CMK (cell line): ENCODE data around the gene ANKRD34A.
"Not testable (repeated sequence)": the region's sequence is repeated elsewhere in the genome, so short reads cannot be mapped to it uniquely, and the experiment has no call there.

Experiments used
- DNase-seq: peaks from one replicate; pipeline ENCODE4 v3.0.0-alpha.2; 2010; ENCODE audit warnings: low read depth

The ANKRD34A gene

DNA sequence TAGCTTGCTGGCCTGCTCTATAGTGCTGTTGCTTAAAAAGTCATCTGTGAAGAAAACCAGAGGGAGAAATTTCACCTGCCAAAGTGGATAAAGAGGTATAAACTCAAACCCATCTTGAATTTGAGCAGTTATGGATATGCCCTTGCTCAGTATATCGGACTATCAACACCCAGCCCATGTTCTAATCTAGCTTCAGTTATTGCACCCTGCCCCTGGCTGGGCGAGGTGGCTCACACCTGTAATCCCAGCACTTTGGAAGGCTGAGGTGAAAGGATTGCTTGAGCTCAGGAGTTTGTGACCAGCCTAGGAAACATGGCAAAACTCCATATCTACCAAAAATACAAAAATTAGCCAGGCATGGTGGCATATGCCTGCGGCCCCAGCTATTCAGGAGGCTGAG lies 19.8 kb downstream of the ANKRD34A start:
- no peak for DNase-seq

- no peak for DNase-seq
Measured at GRCh38 chr1:145942871-145943270, 21.5 kb downstream of the ANKRD34A start.

GRCh38 chr1:145942405-145942804 lies 22.0 kb downstream of the ANKRD34A start:
- DNase-seq = no peak

DNA sequence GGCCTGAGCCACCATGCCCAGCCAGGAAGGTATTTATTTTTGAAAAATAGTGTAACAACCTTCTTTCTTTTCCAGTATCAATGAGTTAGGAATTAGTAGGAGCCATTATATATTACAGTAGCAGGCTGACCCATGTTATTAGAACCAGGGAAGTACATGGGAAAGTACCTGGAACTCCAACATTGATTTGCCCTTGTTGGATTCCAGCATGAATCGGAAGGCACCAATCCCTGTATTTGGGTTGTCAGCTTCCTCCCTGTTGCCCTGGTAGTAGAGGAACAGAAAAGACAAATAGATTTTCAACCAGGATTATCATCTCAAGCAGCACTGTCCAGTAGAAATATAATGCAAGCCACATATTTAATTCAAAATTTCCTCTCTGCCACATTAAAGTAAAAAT lies 26.9 kb downstream of the ANKRD34A start:
- DNase-seq = no peak

DNA sequence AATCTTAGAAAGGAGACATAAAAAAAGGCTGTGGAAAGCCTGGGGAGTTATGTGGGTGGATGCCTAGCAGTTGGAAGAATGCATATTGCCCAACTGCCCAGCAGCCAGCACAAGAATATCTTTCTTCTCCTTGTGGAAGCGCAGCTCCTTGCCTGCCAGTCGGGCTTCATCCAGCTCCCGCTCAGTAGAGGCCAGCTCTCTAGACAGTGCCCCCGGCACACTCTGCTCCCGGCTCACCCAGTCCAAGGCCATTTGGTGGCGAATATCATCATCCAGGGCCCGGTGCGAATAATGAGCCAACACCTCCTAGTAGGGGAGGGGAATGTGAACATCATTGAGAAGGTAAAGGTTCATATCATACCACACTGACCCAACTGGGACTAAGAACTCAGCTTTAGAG lies 28.1 kb downstream of the ANKRD34A start:
- DNase-seq = no peak

GRCh38 chr1:145935708-145936107 lies 28.7 kb downstream of the ANKRD34A start:
- DNase-seq = no peak

GRCh38 chr1:145932522-145933009 lies 31.8 kb downstream of the ANKRD34A start:
- not testable (repeated sequence) for DNase-seq

GRCh38 chr1:145927916-145928643 lies 36.3 kb downstream of the ANKRD34A start:
- no peak for DNase-seq

DNA sequence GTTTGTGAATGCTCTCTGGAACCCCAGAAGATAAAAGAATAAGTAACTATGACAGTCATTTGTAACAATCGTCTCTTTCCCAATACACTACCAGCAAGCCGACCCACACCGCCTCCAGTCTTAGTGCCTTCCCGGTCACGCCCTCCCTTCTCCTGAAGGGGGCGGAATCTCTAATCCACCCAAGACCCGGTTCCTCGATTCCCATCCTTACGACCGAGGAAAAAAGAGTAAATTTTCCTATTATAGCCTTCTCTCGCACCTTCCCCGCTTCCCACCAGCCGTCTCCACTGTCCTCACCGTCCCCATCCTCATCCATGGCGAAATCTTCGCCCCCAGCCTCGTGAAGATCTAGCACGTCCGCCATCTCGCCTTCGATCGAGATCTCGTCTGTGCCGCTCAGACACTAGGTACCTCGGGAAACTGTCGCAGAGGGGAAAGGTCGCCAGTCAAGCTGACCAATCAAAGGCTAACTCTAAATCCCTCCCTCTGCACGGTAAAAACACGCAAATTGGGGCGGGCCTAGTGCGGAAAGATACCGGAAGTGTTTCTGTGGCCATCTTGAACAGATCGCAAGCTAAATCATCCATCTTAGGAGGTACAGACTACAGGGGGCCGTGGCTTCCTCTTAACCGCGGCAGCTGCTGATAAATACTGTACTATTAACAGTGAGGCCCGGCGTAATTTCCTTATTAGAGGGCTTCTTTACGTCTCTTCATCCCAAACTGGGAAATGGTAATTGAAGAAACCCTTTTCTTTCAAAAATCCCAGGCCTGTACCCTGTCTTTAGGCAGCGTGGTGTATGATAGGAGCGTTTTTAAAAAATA lies 37.1 kb downstream of the ANKRD34A start, which contains the start of gene RBM8A:
RBM8A (minus strand) TSS at position 422 of the 824 bp plus-strand sequence; CDS start at position 364, 58 bp downstream.
- peak; percentile 97 for DNase-seq

DNA sequence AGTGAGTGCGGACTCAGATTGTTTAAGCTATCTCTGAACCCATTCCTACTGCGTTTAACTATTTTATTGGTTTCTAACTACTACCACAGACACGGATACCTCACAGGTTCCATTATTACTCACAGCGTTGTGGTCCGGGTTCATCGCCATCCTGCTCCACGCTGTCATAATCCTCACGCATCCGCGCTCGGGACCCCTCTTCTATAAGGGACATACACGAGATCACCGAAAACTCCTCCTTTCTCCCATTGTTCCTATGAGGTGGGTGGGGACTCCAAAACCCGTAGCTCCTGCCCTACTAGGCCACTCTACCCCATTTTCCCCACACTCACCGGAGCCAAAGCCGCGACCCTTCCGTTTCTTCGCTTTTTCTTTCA lies 37.7 kb downstream of the ANKRD34A start:
- no peak for DNase-seq

DNA sequence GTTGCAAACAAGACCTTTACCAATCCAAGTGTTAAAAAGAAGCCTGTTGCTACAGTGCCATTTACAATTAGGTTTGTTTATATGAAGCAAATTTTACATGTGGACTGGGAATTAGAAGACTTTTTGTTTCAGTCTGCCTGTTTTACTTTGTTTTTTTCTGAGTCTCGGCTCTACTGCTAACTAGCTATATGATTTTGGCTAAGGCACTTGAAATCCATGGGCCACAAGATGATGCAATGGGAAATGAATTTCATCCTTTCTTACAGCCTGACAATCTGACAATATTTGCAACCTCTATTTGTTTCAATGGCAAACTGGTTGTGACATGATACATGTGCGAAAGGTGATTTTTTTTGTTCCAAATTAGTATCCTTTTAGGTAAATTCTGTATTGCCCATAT lies 42.1 kb downstream of the ANKRD34A start:
- DNase-seq = no peak

- not testable (repeated sequence) for DNase-seq
Measured at GRCh38 chr1:145920297-145920696, 44.1 kb downstream of the ANKRD34A start.

- peak; percentile 45 for DNase-seq
Measured at GRCh38 chr1:145918992-145919939, 45.1 kb downstream of the ANKRD34A start.

DNA sequence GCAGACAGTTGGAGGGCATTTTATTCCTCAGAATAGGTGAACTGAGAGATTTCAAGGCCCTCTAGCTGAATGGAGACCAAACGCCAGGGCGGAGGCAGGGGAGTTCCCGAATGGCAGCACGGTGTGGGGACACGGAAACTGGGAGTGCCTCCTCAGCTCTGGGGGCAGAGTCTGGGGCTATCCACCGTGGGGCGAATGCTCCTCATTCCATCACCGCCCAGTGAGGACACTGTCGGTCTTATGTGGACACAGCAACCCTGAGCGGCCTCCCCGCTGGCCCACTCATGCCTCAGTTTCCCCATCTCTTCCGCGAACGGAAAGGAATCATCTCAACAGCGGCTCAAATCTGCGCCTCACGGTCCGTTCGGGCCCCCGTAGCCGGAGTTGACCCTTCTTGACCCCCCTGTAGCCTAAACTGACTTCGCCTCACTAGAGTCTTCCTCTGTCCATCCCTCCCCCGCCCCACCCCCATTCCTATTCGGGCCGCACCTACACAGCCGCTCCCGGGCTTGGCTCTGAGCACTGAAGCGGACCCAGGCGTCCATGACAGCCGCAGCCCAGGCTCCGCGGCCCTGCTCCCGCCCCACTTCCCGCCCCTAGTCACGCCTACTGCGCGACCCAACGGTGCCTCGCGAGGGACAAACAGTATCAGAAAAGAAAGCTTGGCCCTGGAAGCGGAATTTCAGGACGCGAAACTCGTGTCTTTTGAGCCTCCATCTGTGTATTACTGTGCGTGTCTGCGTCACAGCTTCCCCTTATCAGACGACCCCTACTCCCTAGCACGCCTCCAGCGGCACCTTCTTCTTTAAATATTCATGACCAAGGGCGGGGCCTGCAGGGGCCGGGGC lies 46.0 kb downstream of the ANKRD34A start, which contains the start of gene PEX11B:
PEX11B (minus strand) TSS at position 574 of the 848 bp plus-strand sequence; CDS start at position 545, 29 bp downstream.
- DNase-seq = peak; percentile 90

DNA sequence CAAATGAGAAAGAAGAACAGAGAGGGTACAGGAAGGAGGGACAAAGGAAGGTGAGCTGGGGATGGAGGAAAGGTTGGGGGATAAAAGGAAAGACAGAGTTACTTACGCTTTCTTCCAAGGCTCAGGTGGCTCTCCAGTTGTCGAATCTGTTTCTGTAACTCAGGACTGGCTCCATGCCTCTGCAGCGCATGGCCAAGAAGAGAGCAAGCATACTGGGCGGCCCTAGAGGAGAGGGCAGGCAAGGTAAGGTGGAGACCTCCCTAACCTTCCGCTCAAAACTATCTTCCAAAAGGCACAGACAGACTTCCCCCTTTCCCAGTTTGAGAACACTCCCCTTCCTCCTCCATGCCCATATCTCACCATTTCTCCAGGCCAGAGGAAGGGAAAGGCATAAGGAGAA lies 46.8 kb downstream of the ANKRD34A start:
- DNase-seq = no peak

DNA sequence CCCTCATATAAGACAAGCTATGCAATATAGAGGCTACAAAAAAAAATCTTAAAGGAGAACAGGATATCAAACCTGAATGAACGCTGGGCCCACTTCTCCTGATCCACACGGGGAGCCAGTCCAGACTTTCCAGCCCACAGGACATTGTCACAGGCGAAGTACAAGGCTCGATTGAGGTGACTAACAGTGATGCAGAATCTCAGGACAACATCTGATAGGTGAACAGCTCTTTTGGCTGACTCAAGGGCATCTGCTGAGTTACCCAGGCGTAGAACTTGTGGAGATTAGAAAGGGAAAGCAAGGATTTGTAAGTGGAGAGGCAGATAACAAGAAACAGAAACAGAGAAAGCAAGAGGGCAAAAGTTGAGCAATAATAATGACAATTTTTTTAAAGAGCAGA lies 47.6 kb downstream of the ANKRD34A start:
- DNase-seq = no peak

GRCh38 chr1:145912128-145912641 lies 52.2 kb downstream of the ANKRD34A start:
- no peak for DNase-seq
